ENCODE measurements around the gene NRXN3. TPM values are rescaled to one million over a fixed set of nuclear protein-coding genes. Genes with fewer than 3 reads are reported as not detected.

The NRXN3 gene
- total and polyA plus RNA-seq, 2 donors (not counting 1 experiment from before 2014, with no cell fraction given), result not detected

GRCh38 chr14:79493081-79493645 lies 1323.0 kb downstream of the NRXN3 start:
- DNase-seq (no peak), ATAC-seq (ENCODE audit: low read depth) (no peak)
- Histone ChIP-seq H3K4me1 (ENCODE audit: control insufficient read depth in 2 of 2, insufficient read depth in 2 of 2, low read length in 2 of 2) (no peaks in the 10 kb centered on the region), H3K9ac (ENCODE audit: low read length) (no peak overlapping the region), H3K27me3 (replicated peaks in 1 of 4; ENCODE audit: control extremely low read depth in 1 of 4, control insufficient read depth in 3 of 4, insufficient read depth in 4 of 4, low read length in 3 of 4) (no peaks in the 10 kb centered on the region), H4K20me1 (ENCODE audit: control insufficient read depth, insufficient read depth, low read length, poor library complexity, severe bottlenecking) (no peaks in the 10 kb centered on the region), H3K4me2 (replicated peaks; ENCODE audit: low read depth, low read length, poor library complexity, severe bottlenecking) (no peak overlapping the region), H3K4me3 (ENCODE audit: control extremely low read depth in 1 of 5, extremely low read depth in 1 of 5, insufficient read depth in 1 of 5, low read depth in 2 of 5, low read length in 4 of 5) (no peak overlapping the region), H3K36me3 (replicated peaks in 1 of 2; ENCODE audit: control extremely low read depth in 1 of 2, control insufficient read depth in 1 of 2, extremely low read depth in 1 of 2, insufficient read depth in 2 of 2, low read length in 1 of 2) (no peaks in the 10 kb centered on the region), H3K79me2 (ENCODE audit: control insufficient read depth, insufficient read depth, low read length) (no peaks in the 10 kb centered on the region), H2AFZ (ENCODE audit: insufficient read depth, low read depth, low read length, poor library complexity, severe bottlenecking) (no peak overlapping the region), H3K27ac (ENCODE audit: low read length in 2 of 2) (no peak overlapping the region), H3K9me3 (ENCODE audit: control extremely low read depth in 1 of 3, control insufficient read depth in 2 of 3, insufficient read depth in 1 of 3, low read length in 2 of 3) (peaks cover 0 to 5% (median 0%) of the 10 kb centered on the region in 3 donors)
- no CpG with 5 or more reads among the region's 3 CpGs for WGBS (ENCODE audit: insufficient coverage)
- ChIA-PET POLR2A (no interaction called here), CTCF (no interaction called here)
- Mint-ChIP-seq H3K27me3 (no peaks in the 10 kb centered on the region), H3K27ac (no peak overlapping the region), H3K4me3 (no peak overlapping the region), H3K9me3 (ENCODE audit: insufficient read depth) (peaks cover 9% of the 10 kb centered on the region), H3K4me1 (no peaks in the 10 kb centered on the region)
- intact Hi-C loops (cut with micrococcal nuclease), result no loop called here
- no peak for TF ChIP-seq EZH2 (IDR thresholded peaks at IDR 0.05; ENCODE audit: borderline replicate concordance, insufficient read depth, low read depth, low read length, poor library complexity, severe bottlenecking)
- TF ChIP-seq CTCF (IDR thresholded peaks at IDR 0.05), result no peak

DNA sequence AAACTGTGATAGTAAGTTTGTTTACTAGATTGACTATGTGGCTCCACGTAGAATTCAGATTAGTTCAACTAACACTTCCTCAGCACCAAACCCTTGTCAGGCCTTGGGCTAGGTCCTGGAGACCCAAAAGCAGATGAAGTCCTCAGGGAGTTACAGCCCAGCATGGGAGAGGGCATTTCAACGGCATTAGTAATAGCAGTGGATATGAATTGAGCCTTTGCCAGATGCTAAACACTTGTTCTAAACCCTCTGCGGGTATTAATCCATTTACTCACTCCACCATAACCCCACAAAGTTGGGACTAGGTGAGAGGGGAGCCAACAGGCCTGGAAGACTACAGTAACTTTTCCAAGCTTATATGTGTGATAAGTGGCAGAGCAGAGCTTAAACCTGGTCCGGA lies 1326.5 kb downstream of the NRXN3 start:
- no peaks in the 10 kb centered on the region for H3K27me3 Mint-ChIP-seq
- intact Hi-C loops (cut with micrococcal nuclease), result no loop called here
- H2AFZ ChIP-seq (ENCODE audit: insufficient read depth, low read depth, low read length, poor library complexity, severe bottlenecking), result no peak overlapping the region
- H3K4me2 ChIP-seq (replicated peaks; ENCODE audit: low read depth, low read length, poor library complexity, severe bottlenecking), result no peak overlapping the region
- H3K27me3 ChIP-seq (replicated peaks in 1 of 4; ENCODE audit: control extremely low read depth in 1 of 4, control insufficient read depth in 3 of 4, insufficient read depth in 4 of 4, low read length in 3 of 4), result no peaks in the 10 kb centered on the region
- WGBS (ENCODE audit: insufficient coverage), result no CpG with 5 or more reads among the region's 4 CpGs
- H3K9ac ChIP-seq (ENCODE audit: low read length), result no peak overlapping the region
- TF ChIP-seq EZH2 (IDR thresholded peaks at IDR 0.05; ENCODE audit: borderline replicate concordance, insufficient read depth, low read depth, low read length, poor library complexity, severe bottlenecking) (no peak), CTCF (IDR thresholded peaks at IDR 0.05) (no peak)
- no peaks in the 10 kb centered on the region for H3K4me1 ChIP-seq (ENCODE audit: control insufficient read depth in 2 of 2, insufficient read depth in 2 of 2, low read length in 2 of 2)
- H3K4me3 ChIP-seq (ENCODE audit: control extremely low read depth in 1 of 5, extremely low read depth in 1 of 5, insufficient read depth in 1 of 5, low read depth in 2 of 5, low read length in 4 of 5), result no peak overlapping the region
- H4K20me1 ChIP-seq (ENCODE audit: control insufficient read depth, insufficient read depth, low read length, poor library complexity, severe bottlenecking), result no peaks in the 10 kb centered on the region
- H3K9me3 ChIP-seq (ENCODE audit: control extremely low read depth in 1 of 3, control insufficient read depth in 2 of 3, insufficient read depth in 1 of 3, low read length in 2 of 3), result no peaks in the 10 kb centered on the region
- peaks cover 4% of the 10 kb centered on the region for H3K9me3 Mint-ChIP-seq (ENCODE audit: insufficient read depth)
- no peaks in the 10 kb centered on the region for H3K4me1 Mint-ChIP-seq
- H3K27ac Mint-ChIP-seq, result no peak overlapping the region
- POLR2A ChIA-PET, result no interaction called here
- no peak overlapping the region for H3K27ac ChIP-seq (ENCODE audit: low read length in 2 of 2)
- H3K36me3 ChIP-seq (replicated peaks in 1 of 2; ENCODE audit: control extremely low read depth in 1 of 2, control insufficient read depth in 1 of 2, extremely low read depth in 1 of 2, insufficient read depth in 2 of 2, low read length in 1 of 2), result no peaks in the 10 kb centered on the region
- H3K79me2 ChIP-seq (ENCODE audit: control insufficient read depth, insufficient read depth, low read length), result no peaks in the 10 kb centered on the region
- no peak for DNase-seq
- no peak overlapping the region for H3K4me3 Mint-ChIP-seq
- CTCF ChIA-PET, result no interaction called here
- no peak for ATAC-seq (ENCODE audit: low read depth)
